SKM-1 (cell line): ENCODE data around the gene KCNC3.

Experiments
- DNase-seq: peaks from one replicate; lab custom pipeline; 2025; ENCODE audit not compliant: unreplicated experiment; lab: John Stamatoyannopoulos, UW

The KCNC3 gene

DNA sequence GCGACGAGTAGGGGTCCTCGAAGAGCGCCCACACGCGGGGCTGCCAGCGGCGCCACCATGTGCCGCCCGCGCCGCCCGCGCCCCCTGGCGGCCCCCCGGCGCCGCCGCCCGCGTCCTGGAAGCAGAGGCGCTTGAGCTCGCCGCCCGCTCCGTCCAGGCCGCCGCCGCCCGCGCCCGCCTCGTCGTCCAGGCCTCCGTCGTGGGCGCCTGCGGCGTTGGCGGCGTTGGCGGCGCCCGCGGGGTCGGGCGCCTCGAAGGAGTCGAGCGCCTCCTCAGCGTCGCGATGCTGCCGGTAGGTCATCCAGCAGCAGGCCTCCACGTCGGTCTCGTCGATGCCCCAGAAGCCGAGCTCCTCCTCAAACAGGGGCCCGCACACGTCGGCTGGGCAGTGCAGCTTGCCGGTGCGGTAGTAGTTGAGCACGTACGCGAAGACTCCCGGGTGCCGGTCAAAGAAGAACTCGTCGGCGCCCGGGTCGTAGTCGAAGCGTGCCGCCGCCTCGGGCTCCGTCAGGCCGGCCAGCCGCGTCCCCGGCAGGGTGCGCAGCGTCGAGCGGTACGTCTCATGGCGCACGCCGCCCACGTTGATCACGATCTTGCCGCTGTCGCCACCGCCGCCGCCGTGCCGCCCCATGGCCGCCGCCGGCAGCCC, 829 bp downstream of the KCNC3 start:
- no peak for DNase-seq

- DNase-seq: no peak
Observed at GRCh38 chr19:50327461-50328223, 1.5 kb downstream of the KCNC3 start.

DNA sequence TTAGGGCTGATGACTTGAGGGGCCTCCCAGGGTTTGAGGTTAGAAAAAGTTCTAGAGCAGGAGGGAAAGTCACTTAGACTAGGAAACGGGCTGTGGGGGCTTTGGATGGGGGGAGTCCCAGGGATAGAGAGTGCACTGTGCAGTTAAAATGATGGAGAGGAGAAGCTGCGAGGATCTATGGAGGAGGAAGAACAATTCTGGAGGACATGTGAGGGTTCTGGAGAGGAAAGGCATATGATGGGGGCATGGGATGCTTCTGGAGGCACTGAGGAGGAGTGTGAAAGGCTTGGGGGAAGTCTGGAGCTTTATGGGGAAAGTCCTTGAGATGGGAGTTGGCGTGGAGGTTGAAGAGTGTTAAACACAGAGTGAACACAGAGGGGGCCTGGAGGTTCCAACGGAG, 2.2 kb downstream of the KCNC3 start:
- no peak for DNase-seq

GRCh38 chr19:50326101-50326664, 3.0 kb downstream of the KCNC3 start:
- no peak for DNase-seq

- no peak for DNase-seq
Observed at GRCh38 chr19:50325310-50326100, 3.7 kb downstream of the KCNC3 start.

DNA sequence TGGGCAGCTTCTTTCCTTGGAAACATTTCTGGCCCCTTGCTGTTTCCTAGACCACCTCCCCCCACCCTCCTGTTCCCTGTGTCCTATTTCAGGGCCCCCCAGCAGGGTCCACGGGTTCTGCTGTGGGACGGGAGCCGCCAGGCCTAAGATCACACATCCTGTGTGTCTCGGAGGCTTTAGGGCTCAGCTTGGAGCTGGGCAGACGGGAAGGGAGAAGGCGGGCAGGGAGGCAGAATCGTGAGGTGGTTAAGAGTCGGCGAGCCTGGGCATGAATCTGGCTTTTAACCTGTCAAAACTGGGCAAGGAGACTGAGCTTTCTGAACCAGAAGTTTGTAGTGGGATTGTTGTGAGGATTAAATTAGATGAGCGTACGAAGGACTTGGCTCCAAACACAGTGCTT, 4.8 kb downstream of the KCNC3 start:
- DNase-seq: no peak

DNA sequence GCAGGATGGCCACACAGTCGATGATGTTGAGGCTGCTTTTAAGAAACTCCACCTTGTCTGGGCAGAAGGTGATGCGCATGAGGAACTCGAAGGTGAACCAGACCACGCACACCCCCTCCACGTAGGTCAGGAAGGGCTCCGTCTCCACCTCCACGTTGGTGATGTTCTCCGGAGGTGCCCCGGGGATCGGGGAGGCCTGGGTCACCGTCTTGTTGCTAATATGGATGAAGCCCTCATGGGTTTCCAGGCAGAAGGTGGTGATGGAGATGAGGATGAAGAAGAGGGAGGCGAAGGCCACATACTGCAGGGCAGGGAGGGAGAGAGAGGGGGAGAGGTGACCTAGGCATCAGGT, 5.4 kb downstream of the KCNC3 start:
- DNase-seq: no peak

- DNase-seq: no peak
Observed at GRCh38 chr19:50322931-50323781, 6.0 kb downstream of the KCNC3 start.

DNA sequence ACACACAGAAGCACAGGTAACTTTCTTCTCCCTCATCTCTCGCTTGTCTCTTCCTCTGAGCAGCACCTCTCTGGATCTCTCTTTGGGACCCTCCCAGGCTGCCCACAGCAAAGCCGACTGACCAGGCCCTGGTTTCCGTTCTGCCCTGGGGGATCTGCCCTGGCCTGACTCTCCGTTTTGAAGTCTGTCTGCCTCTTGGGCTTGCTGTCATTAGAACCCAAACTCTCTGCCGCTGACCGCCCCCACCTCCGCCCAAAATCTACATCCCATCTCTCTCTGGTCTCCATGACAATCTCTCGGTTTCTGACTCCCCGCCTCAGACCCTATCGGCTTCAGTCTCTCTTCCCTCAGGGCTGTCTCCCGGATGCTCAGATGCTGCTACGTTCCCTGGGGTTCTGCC, 6.9 kb downstream of the KCNC3 start:
- no peak for DNase-seq

GRCh38 chr19:50321831-50322230, 7.3 kb downstream of the KCNC3 start:
- DNase-seq: no peak

GRCh38 chr19:50320596-50320995, 8.6 kb downstream of the KCNC3 start:
- no peak for DNase-seq

- DNase-seq: no peak
Observed at GRCh38 chr19:50320051-50320450, 9.1 kb downstream of the KCNC3 start.

DNA sequence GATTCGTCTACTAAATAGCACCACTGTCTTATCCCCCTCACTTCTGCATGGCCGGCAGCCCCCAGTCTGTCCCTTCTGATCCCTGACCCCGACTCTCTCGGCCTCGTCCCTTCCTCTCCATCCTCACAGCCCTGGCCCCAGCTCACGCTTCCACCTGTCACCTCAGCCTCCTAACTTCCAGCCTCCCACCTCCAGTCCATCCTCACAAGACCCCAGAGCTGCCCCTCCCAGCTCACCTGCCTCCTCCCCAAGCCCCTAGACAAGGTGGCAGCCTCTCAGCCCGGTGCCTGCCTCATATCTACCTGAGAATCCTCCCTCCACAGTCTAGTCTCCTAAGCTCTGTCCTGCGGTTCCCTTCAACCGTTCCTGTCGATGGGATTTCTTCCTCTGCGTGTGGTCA, 10.0 kb downstream of the KCNC3 start:
- no peak for DNase-seq

DNA sequence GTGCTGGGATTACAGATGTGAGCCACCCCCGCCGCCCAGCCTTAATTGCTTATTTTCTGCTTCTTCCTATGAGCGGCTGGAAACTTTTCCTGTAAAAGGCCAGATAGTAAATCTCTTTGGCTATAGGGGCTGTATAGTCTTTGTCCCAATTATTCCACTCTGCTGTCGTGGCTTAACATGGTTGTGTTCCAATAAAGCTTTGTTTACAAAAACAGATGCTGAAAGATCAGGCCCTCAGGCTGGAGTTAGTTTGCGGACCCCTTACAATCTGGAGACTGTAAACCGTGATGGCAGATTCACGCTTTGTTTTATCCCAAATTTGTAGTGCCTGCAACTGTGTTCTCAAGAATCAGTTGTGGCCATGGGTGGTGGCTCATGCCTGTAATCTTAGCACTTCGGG, 10.7 kb downstream of the KCNC3 start:
- no peak for DNase-seq

DNA sequence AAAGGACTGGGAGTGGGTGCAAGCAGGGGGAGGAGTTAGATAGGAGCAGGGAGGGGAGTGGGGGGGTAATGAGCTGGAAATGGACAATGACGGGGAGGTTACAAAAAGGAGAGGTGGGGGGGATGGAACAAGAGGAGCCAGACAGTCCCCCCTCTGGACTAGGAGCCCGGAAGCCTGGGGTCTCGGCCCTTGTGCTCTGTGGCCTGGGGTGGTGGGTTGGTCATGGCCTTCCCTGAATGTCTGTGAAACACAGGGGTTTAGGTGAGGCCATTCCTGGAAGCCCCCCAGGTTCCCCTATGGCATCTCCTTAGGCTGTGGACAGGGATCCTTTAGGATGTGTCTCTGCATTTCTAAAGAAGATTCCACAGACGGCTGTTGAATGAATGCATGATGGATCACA, 12.1 kb downstream of the KCNC3 start:
- no peak for DNase-seq

GRCh38 chr19:50315773-50316448, 13.3 kb downstream of the KCNC3 start:
- DNase-seq: no peak

DNA sequence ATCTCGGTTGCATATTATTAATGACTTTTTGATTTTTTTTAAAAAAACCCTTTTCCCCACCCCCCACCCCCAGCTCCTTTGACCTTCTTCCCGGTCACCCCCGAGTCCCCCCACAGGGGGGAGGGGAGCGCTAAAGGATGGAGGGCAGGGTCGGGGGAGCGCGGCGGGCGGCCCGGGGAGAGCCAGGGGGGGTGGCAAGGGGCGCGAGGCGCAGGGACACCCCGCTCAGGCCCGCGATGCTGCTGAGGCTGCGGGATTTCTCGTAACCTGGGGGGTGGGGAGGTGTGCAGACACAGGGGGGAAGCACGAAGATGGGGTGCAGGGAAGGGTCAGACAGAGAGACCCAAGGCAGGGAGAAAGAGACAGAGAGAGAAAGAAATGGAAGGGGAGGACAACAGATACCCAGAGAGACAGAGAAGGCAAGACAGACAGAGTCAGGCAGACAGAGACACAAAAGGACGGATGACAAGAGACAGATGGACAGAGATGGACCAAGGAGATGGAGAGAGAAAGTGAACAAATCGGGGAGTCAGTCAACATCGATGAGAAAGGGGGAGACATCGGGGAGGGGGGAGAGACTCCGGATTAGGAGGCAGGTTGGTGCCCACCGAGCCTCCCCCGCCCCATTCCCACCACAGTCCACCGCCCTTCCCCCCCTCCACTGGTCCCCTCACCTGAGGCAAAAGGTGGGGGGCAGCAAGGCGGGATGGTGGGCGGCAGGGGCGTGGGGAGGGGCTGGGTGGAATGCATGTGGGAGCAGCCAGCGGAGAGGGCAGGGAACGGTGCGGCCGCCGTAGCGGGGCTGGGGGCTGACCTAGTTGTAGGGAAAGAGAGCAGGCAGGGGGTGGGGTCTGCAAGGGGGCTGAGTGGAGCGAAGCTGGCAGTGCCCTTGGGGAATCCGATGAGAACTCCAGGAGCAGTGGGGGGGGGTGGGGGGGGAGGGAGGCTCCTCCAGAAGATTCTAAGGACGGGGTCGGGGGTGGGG, 14.2 kb downstream of the KCNC3 start:
- no peak for DNase-seq

DNA sequence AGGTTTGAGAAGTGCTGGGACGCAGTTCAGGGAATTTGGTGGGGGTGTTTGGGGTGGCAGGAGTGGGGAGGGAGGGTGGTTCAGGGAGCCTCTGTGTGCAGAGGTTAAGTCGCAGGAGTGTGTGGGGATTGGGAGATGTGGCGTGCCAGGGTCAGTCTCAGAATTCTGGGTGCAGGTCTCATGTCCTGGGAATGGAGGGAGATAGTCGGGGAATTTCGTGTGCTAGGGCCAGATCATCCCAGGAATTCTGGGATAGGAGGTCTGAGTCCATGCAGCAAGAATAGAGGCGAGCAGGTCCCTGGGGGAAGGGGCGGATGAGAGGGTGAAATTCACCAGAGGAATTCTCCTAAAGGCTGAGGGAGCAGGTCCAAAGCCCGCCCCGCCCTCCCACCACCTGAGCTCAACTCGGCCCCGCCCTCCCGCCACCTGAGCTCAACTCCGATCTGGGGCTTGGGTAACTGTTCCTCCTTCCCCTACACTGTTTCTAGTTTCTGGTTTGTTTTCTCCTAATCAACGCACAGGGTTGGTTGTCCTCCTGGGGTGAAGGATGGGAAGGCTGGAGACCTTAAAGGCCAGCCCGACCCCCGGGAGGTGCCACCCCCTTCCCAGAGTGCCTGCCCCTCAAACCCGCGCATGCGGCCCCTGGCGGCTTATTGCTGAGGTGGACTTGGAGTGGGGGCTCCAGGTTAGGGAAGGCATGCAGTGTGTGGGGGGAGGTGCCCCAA, 15.2 kb downstream of the KCNC3 start:
- no peak for DNase-seq
